HepG2 (cell line): Measurements from ENCODE around the gene SLC25A11. TPM values are rescaled to one million over a fixed set of nuclear protein-coding genes. Genes with fewer than 3 reads are reported as not detected.

ENCODE experiments used
- ATAC-seq: fragments of 200-7000 bp; cut with Tn5 transposase; 3 replicates; pipeline ENCODE4 v1.9.1; 2020; ENCODE audit warnings: mild to moderate bottlenecking, moderate library complexity
- BruUV-seq: library from RNA; stranded (reverse); fragments of 400-500 nt; replicated peaks from 2 replicates; lab custom pipeline; 2021; lab: Mats Ljungman, UMichigan
- CTCF ChIA-PET: fragments of 300-600 bp; formaldehyde crosslinking; extraction: SDS; loops from one replicate; lab custom pipeline; 2021; ENCODE audit warnings: low total read pairs, inconsistent platforms, low intra/inter-chr PET ratio; lab: Yijun Ruan, JAX
- POLR2A ChIA-PET: fragments of 350-600 bp; sonication (Branson Sonifier 250); formaldehyde crosslinking; loops from one replicate; lab custom pipeline; 2020; ENCODE audit warnings: antibody characterized with exemption, inconsistent platforms; lab: Yijun Ruan, JAX
- DNase-seq: peaks from one replicate; pipeline ENCODE4 v3.0.0-alpha.2; 2015; ENCODE audit warnings: low spot score
- FAIRE-seq: peaks from 3 replicates; lab custom pipeline; 2011; peaks lifted over from hg19 to GRCh38; lab: Jason Lieb, UNC
- H2AFZ ChIP-seq: one replicate; pipeline ENCODE4 v1.6.1; 2011; ENCODE audit warnings: low read length, inconsistent platforms
- H3K27ac ChIP-seq: fragments of 300-600 bp; 3 replicates; pipeline ENCODE4 v1.8.0; 2011; ENCODE audit warnings: mixed run types, mild to moderate bottlenecking, mixed read lengths, low read length, inconsistent platforms; ENCODE audit not compliant: insufficient read depth; ENCODE audit errors: extremely low read length
- H3K27me3 ChIP-seq, 2 experiments: fragments of 200-600 bp in 1 of 2; 2 replicates in 1 of 2; 3 replicates in 1 of 2; pipeline versions ENCODE4 v1.6.0 to v1.8.0; 2011; ENCODE audit warnings: low read length in 2 of 2, mild to moderate bottlenecking in 2 of 2, moderate library complexity in 2 of 2, inconsistent platforms in 1 of 2; ENCODE audit not compliant: insufficient read depth in 2 of 2, control insufficient read depth in 1 of 2
- H3K36me3 ChIP-seq, 2 experiments: fragments of 200-600 bp in 1 of 2; replicated peaks in 1 of 2; 2 replicates in 1 of 2; 3 replicates in 1 of 2; pipeline versions ENCODE4 v1.5.1 to v1.8.0; 2011; ENCODE audit warnings: low read length in 2 of 2, inconsistent platforms in 1 of 2; ENCODE audit not compliant: insufficient read depth in 2 of 2, control insufficient read depth in 1 of 2
- H3K4me1 ChIP-seq: 2 replicates; pipeline ENCODE4 v1.5.1; 2012; ENCODE audit warnings: low read length, inconsistent platforms; ENCODE audit not compliant: insufficient read depth
- H3K4me2 ChIP-seq: 2 replicates; pipeline ENCODE4 v1.6.0; 2011; ENCODE audit warnings: low read depth, low read length, inconsistent platforms
- H3K4me3 ChIP-seq, 3 experiments: fragments of 200-600 bp in 1 of 3; sonication (generic), shearing (Covaris generic) in 1 of 3; replicated peaks in 1 of 3; 2 replicates each; pipeline ENCODE4 v1.5.1; 2011 to 2016; ENCODE audit warnings: low read length in 3 of 3, inconsistent platforms in 2 of 3, low read depth in 2 of 3, mild to moderate bottlenecking in 2 of 3, control low read depth in 1 of 3, mixed read lengths in 1 of 3; ENCODE audit not compliant: insufficient read depth in 1 of 3
- H3K79me2 ChIP-seq: one replicate; pipeline ENCODE4 v1.6.1; 2011; ENCODE audit warnings: low read length, inconsistent platforms; ENCODE audit not compliant: insufficient read depth
- H3K9ac ChIP-seq: 2 replicates; pipeline ENCODE4 v1.6.0; 2011; ENCODE audit warnings: mild to moderate bottlenecking, low read depth, low read length, inconsistent platforms; ENCODE audit not compliant: insufficient read depth
- H3K9me3 ChIP-seq: 2 replicates; pipeline ENCODE4 v1.5.1; 2012; ENCODE audit warnings: mild to moderate bottlenecking, low read length
- H4K20me1 ChIP-seq: 2 replicates; pipeline ENCODE4 v1.6.0; 2011; ENCODE audit warnings: inconsistent platforms, mild to moderate bottlenecking, low read length, moderate library complexity; ENCODE audit not compliant: insufficient read depth
- AHR ChIP-seq: IDR thresholded peaks from 2 replicates; pipeline ENCODE4 v1.6.1; 2018; ENCODE audit warnings: missing genetic modification reagents, missing compliant biosample characterization
- JUNB ChIP-seq: sonication (generic); formaldehyde crosslinking; IDR thresholded peaks from 2 replicates; pipeline ENCODE4 v1.8.0; 2022; ENCODE audit warnings: missing genetic modification reagents, mild to moderate bottlenecking, borderline replicate concordance
- KLF16 ChIP-seq, 2 experiments: sonication (generic) in 1 of 2; formaldehyde crosslinking in 1 of 2; IDR thresholded peaks; 2 replicates each; pipeline versions ENCODE4 v1.6.1 to v1.8.0; 2016 to 2023; ENCODE audit warnings: missing genetic modification reagents in 2 of 2, missing compliant biosample characterization in 1 of 2
- MYC ChIP-seq: sonication (generic); formaldehyde crosslinking; IDR thresholded peaks from 2 replicates; pipeline ENCODE4 v1.9.0; 2021; ENCODE audit warnings: missing genetic modification reagents, borderline replicate concordance
- MYPOP ChIP-seq: sonication (generic); formaldehyde crosslinking; IDR thresholded peaks from 2 replicates; pipeline ENCODE4 v1.8.1; 2023; ENCODE audit warnings: mild to moderate bottlenecking, moderate library complexity, missing genetic modification reagents
- PRPF4 ChIP-seq: fragments of 200-400 bp; formaldehyde crosslinking; IDR thresholded peaks from 2 replicates; pipeline ENCODE4 v1.6.1; 2016; ENCODE audit warnings: low read length, low read depth; ENCODE audit not compliant: poor library complexity, severe bottlenecking
- SNAI1 ChIP-seq: sonication (generic); formaldehyde crosslinking; IDR thresholded peaks from 2 replicates; pipeline ENCODE4 v1.5.0; 2020; ENCODE audit warnings: mild to moderate bottlenecking, missing genetic modification reagents, borderline replicate concordance
- SRSF1 ChIP-seq: fragments of 200-400 bp; formaldehyde crosslinking; optimal IDR thresholded peaks from 2 replicates; pipeline ENCODE3; 2017; ENCODE audit warnings: mild to moderate bottlenecking, low read depth, low read length, moderate library complexity
- TGIF2 ChIP-seq: IDR thresholded peaks from 2 replicates; pipeline ENCODE4 v1.6.1; 2016; ENCODE audit warnings: control low read depth, missing compliant biosample characterization
- ZFP36L2 ChIP-seq: sonication (generic); formaldehyde crosslinking; IDR thresholded peaks from 2 replicates; pipeline ENCODE4 v1.4.0; 2020; ENCODE audit warnings: missing genetic modification reagents
- ZNF263 ChIP-seq: sonication (generic); formaldehyde crosslinking; IDR thresholded peaks from 2 replicates; pipeline ENCODE4 v1.4.0; 2020; ENCODE audit warnings: missing genetic modification reagents
- ZNF296 ChIP-seq: sonication (generic); formaldehyde crosslinking; conservative IDR thresholded peaks from 2 replicates; pipeline ENCODE4 v1.5.0; 2020; ENCODE audit warnings: mild to moderate bottlenecking, missing genetic modification reagents
- ZNF572 ChIP-seq: sonication (generic); formaldehyde crosslinking; IDR thresholded peaks from 2 replicates; pipeline ENCODE4 v1.5.1; 2020; ENCODE audit warnings: mild to moderate bottlenecking, missing genetic modification reagents
- WGBS: methylation state at CpG from one replicate; pipeline ENCODE4 v1.1.6; 2017; ENCODE audit warnings: low lambda C conversion rate; 5-methylcytosine and 5-hydroxymethylcytosine counted together
- in situ Hi-C: cut with HindIII; loops from 2 replicates; pipeline ENCODE4 v1.10.0; 2017; ENCODE audit warnings: low pct_unique_long_range_greater_than_20kb; ENCODE audit not compliant: extremely low pct_ligation_motif_present
- intact Hi-C: fragments of 100-400 bp; cut with micrococcal nuclease; formaldehyde crosslinking; loops from one replicate; pipeline ENCODE4 v1.10.0; 2022; ENCODE audit not compliant: unreplicated experiment
- polyA plus RNA-seq, 8 experiments: library from polyadenylated mRNA; depleted of rRNA in 3 of 8; stranded (reverse) in 7 of 8; unstranded in 1 of 8; fragments of >200 nt; fragmentation: Illumina TruSeq in 4 of 8; extraction: Trizol in 4 of 8; gene quantifications; 2 replicates each; pipeline versions ENCODE4 v1.2.1 to v1.2.3, GENCODE V29; 2011 to 2016; ENCODE audit warnings: low read depth in 4 of 8, missing spikeins in 1 of 8, mixed read lengths in 1 of 8; ENCODE audit not compliant: insufficient read depth in 1 of 8
- total RNA-seq, 5 experiments: library from RNA; depleted of rRNA; stranded (reverse); fragments of >200 nt; fragmentation: Illumina TruSeq; extraction: Trizol; gene quantifications; 2 replicates each; pipeline ENCODE4 v1.2.3, GENCODE V29; 2016; ENCODE audit warnings: low read depth in 1 of 5
- TF ChIP-seq, protein P1 (sequence below): sonication (generic); formaldehyde crosslinking; IDR thresholded peaks from 2 replicates; pipeline ENCODE4 v1.5.1; 2020; ENCODE audit warnings: mild to moderate bottlenecking, missing genetic modification reagents, moderate library complexity
- TF ChIP-seq, protein P2 (sequence below): sonication (generic); formaldehyde crosslinking; IDR thresholded peaks from 2 replicates; pipeline ENCODE4 v1.4.0; 2020; ENCODE audit warnings: missing genetic modification reagents
- TF ChIP-seq, protein P3 (sequence below): IDR thresholded peaks from 2 replicates; pipeline ENCODE4 v1.6.1; 2016; ENCODE audit warnings: low read depth, borderline replicate concordance

SLC25A11 gene
- total and polyA plus RNA-seq, 2 of the 13 experiments (the other 11 are each of a cell fraction or from before 2014, with no cell fraction given) = 35.4 to 47.2 TPM

DNA sequence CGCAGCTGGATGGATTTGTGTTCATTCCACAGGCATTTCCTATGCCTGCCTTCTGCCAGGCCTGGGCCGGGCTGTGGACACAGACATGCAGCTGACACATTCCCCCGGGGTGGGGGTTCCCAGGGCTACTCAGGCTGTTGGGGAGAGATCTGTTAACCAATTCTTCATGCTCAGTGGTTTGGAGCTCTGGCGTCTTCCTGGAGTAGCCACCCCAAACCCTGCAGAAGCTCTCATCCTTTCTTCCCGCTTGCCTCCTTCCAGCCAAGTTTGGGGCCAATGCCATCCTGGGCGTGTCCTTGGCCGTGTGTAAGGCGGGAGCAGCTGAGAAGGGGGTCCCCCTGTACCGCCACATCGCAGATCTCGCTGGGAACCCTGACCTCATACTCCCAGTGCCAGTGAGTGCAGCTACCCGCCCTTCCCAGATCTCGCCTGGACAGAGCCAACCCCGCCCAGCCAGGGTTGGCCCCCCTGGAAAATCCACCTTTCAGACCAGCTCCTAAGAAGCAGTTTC lies 13.7 kb upstream of the SLC25A11 start:
- no peak for DNase-seq
- ChIA-PET CTCF (no interaction called here), POLR2A (interaction anchor here (1.0 to 10.0 kb wide), 2 partner anchors 13 to 14 kb away, joined by 6 to 273 read pairs; partner anchors contain the start of genes RNF167, SLC25A11 and SPAG7)
- Histone ChIP-seq H2AFZ (no peak overlapping the region), H3K27me3 (no peaks in the 10 kb centered on the region), H3K4me1 (peaks cover 39% of the 10 kb centered on the region), H4K20me1 (no peaks in the 10 kb centered on the region), H3K9me3 (no peaks in the 10 kb centered on the region), H3K9ac (no peak overlapping the region), H3K27ac (no peak overlapping the region), H3K4me2 (no peak overlapping the region), H3K79me2 (peaks cover 12% of the 10 kb centered on the region), H3K4me3 (no peak overlapping the region), H3K36me3 (peaks cover 0 to 10% of the 10 kb centered on the region in 2 experiments; a peak in 2 of 5 replicates)
- TF ChIP-seq, protein P1, sequence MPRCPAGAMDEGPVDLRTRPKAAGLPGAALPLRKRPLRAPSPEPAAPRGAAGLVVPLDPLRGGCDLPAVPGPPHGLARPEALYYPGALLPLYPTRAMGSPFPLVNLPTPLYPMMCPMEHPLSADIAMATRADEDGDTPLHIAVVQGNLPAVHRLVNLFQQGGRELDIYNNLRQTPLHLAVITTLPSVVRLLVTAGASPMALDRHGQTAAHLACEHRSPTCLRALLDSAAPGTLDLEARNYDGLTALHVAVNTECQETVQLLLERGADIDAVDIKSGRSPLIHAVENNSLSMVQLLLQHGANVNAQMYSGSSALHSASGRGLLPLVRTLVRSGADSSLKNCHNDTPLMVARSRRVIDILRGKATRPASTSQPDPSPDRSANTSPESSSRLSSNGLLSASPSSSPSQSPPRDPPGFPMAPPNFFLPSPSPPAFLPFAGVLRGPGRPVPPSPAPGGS (CRISPR knock-in tag) = no peak
- TF ChIP-seq, protein P2, sequence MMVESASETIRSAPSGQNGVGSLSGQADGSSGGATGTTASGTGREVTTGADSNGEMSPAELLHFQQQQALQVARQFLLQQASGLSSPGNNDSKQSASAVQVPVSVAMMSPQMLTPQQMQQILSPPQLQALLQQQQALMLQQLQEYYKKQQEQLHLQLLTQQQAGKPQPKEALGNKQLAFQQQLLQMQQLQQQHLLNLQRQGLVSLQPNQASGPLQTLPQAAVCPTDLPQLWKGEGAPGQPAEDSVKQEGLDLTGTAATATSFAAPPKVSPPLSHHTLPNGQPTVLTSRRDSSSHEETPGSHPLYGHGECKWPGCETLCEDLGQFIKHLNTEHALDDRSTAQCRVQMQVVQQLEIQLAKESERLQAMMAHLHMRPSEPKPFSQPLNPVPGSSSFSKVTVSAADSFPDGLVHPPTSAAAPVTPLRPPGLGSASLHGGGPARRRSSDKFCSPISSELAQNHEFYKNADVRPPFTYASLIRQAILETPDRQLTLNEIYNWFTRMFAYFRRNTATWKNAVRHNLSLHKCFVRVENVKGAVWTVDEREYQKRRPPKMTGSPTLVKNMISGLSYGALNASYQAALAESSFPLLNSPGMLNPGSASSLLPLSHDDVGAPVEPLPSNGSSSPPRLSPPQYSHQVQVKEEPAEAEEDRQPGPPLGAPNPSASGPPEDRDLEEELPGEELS = no peak
- TF ChIP-seq TGIF2 (CRISPR knock-in tag) (no peak), AHR (CRISPR knock-in tag) (no peak), SNAI1 (no peak), ZNF263 (CRISPR knock-in tag) (no peak), SRSF1 (no peak), MYPOP (CRISPR knock-in tag) (no peak), PRPF4 (no peak), KLF16 (CRISPR knock-in tag; IDR thresholded peaks at IDR 0.05) (no peak), ZNF572 (no peak), ZNF296 (no peak), MYC (CRISPR knock-in tag) (no peak), ZFP36L2 (CRISPR knock-in tag) (no peak), JUNB (CRISPR knock-in tag) (no peak)
- TF ChIP-seq, protein P3, sequence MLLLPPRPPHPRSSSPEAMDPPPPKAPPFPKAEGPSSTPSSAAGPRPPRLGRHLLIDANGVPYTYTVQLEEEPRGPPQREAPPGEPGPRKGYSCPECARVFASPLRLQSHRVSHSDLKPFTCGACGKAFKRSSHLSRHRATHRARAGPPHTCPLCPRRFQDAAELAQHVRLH = no peak
- WGBS = 100% methylated on average over 11 of the region's 14 CpGs
- intact Hi-C loops = loop anchor here (5.0 kb wide), 1 partner anchor 46 kb away; no protein-coding TSS in a partner anchor
- BruUV-seq = no TSS peak
- FAIRE-seq = no peak
- ATAC-seq = no peak
- in situ Hi-C loops = no loop called here
